NCI-H526 treated with DMSO at 0.1 percent for 48 hours (cell line): ENCODE data around the gene GTF2A1.
A peak's percentile ranks its signal among the peaks of the same experiment; 100 is the strongest.
"Not testable (repeated sequence)": the region's sequence is repeated elsewhere in the genome, so short reads cannot be mapped to it uniquely, and the experiment has no call there.

Experiments
- DNase-seq: peaks from one replicate; lab custom pipeline; 2025; lab: John Stamatoyannopoulos, UW

The GTF2A1 gene

DNA sequence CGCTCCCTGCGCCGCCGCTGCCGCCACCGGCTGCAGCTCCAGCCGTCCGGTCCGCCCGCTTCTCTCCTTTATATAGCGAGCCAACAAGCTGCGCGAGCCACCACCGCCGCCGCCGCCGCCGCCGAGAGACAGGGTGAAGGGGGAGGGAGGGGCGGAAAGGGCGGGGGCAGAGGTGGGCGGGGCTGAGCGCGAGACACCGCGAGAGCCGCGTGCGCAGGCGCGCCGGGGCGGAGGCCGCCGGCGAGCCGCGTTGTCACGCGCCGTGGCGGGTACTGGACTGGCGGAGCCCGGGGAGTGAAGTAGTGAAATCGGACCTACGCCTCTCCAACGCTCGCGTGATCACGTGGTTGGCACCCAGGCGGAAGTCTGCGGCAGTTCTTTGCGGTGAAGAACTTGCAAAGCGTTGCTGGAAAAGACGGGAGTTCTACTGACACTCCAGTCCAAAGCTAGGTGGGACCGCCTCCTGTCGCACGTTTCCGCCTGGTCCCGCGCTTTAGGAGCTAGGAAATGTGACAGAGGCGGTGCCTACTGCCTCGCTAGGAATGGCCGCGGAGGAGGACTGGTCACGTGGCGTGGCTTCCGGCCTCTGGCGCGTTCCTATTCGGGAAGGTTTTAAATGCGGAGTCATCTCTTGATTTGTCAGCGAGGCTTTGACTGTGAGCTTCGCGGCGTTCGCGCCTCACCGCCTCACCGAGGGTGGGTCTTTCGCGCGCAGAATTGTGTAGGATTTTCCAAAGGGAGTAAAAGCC is at the start of gene GTF2A1:
GTF2A1 (minus strand) TSS at position 130 of the 749 bp plus-strand sequence. CDS start 441 bp downstream, outside the sequence.
- peak; percentile 95 for DNase-seq

DNA sequence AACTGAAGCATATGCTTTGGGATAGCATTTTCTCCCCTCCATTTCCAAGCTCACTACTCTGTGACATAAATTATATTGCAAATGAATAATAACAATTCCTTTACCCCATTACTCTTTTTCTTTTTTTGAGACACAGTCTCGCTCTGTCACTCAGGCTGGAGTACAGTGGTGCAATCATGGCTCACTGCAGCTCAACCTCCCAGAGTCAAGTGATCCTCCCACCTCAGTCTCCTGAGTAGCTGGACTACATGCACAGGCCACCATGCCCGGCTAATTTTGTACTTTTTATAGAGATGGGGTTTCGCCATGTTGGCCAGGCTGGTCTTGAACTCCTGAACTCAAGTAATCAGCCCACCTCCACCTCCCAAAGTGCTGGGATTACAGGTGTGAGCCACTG is 49.2 kb upstream of the GTF2A1 start:
- no peak for DNase-seq

DNA sequence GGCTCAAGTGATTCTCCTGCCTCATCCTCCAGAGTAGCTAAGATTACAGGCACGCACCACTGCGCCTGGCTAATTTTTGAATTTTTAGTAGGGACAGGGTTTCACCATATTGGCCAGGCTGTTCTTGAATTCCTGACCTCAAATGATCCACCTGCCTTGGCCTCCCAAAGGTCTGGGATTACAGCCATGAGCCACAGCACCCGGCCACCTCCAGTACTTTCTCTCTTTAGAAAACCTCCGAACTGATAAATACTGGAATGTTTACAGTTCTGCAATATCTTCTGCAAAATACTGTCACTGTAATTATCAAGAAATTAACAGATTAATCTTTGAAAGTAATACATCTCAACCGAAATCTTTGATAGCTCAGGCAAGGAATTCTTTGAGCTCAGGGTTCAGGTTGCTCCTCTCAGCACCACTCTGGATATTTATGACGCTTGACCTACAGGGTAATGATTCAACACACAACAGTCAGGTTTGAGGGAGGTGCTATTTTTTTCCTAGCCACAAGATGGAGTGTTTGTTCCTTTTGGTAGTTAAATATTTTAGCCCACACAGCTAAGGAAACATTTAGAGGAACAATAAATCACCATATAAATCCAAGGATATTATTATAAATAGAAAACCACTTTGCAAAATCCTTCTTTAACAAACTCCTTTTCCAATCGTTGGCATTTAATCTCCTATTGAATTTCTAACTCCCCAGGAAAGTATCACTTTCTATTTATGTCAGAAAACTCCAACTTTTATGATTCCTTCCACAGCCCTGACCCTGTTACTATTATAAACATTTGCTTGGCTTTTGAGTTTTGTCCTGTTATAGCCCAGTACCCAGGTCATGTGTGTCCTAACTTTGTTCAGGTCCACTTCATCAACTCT is 48.6 kb upstream of the GTF2A1 start:
- DNase-seq: peak; percentile 46

DNA sequence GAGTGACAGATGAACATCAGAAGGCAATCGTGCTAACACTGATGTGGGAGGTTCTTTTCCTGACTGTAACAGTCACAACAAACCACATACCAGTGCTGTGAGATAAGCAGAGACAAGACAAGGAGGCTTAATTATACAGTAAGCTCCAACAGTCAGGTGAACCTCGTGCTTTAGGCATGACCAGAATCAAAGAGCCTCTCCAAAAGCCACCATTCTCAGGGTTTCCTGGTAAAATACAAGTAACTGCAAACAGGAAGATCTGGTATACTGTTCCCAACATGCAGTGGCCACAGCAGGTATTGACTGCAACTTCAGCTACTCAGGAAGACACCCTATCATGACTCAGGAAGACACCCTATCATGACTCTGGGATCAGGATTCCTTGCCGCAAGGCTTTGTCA is 47.3 kb upstream of the GTF2A1 start:
- no peak for DNase-seq

DNA sequence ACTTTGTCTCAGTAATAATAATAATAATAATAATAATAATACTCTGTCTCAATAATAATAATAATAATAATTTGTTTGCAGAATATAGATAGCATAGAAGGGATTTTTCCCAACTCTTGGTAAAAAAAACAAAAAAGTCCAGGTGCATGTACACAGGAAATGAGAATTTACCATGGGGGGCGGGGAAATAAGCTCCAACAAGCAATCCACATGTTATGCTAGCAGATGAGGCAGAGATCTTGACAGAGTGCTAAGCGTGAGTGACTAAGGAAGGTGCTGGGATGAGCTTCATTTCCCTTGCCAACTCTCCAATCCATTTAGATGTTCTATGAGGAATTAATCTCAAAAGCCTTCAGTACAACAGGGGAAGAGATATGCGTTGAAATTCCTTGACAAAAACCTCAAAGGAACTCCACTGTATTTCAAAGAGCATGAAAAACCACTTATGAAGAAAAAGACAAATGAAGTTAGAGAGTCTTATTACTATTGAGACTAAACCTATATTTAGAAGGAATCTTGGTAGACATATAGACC is 44.9 kb upstream of the GTF2A1 start:
- no peak for DNase-seq

DNA sequence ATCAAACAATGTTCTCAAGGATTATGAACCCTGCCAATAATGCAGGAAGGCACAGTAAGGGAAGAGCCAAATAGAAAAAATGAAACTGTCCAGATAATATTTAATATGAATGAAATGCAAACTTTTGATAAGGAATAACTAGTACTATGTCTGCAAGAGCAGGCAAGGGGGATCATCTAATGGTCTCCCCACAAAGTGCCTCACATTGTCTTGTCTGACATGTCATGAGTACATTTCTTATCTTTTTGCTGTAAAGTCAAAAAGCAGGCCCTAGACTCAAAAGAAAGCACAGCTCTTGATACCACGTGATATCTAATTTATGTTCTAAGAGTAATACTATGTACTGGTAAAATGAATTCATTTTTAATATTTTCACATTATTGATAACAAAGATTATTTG is 43.9 kb upstream of the GTF2A1 start:
- no peak for DNase-seq

DNA sequence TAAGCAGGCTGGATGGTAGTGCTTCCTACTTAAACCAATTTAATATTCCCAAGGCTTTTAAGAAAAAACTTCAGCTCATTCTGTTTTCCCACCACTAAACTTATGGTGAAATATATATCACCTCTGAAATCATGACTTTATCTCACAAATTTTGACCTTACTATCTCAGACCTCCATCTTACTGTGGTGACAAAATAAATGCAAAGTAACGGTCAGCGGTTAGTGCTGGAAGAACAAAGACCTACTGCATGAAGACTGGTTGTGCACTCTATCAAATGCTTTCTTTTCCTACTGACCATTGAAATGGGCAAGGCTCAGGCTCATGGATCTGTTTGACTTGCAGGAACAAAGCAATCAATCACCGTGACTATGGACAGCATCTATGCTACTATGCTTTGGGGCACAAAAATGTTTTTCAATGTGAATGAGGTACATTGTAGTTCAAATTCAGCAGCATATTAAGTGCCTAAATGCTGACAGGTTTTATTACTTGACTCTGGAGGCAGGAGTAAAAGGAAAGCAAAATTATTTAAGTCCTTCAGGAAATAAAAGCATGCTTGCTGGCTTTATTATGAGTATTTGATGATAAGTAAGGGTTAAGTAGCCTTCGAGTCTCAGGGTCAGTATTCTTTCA is 43.1 kb upstream of the GTF2A1 start:
- no peak for DNase-seq

DNA sequence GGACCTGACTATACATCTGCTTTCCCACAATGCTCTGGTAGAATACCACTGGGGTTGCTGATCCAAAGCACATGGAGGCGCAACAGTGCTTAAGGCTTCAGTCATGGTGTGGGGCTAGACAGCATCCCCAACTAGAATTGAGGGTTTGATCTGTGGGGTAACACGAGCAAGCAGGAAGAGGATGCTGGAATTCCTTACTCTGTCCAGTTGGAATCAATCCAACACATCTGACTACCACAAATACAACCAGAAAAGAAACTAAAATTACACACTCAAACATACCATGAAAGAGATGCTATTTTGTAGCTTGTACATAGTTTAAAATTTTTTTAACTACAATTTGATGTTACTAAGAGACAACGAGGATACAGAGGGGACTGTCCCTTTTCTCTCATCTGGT is 40.4 kb upstream of the GTF2A1 start:
- DNase-seq: no peak

DNA sequence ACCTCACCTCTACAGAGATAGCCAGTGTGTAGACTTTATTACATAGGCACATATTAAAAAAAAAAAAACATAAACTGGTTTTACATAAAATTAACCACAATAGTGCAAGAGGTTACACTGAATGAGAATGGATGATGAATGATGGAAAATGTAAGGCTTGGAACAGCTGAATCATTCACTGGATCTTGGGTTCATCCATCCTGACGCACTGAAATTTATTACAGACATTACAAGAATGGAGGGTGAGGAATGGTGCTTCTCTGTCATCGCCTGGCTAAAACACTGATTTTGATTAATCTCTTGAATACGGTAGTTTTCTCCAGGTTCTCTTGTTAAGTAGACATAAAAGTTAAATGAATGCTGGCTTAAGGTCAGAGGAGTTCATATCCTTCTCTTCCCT is 40.0 kb upstream of the GTF2A1 start:
- no peak for DNase-seq

DNA sequence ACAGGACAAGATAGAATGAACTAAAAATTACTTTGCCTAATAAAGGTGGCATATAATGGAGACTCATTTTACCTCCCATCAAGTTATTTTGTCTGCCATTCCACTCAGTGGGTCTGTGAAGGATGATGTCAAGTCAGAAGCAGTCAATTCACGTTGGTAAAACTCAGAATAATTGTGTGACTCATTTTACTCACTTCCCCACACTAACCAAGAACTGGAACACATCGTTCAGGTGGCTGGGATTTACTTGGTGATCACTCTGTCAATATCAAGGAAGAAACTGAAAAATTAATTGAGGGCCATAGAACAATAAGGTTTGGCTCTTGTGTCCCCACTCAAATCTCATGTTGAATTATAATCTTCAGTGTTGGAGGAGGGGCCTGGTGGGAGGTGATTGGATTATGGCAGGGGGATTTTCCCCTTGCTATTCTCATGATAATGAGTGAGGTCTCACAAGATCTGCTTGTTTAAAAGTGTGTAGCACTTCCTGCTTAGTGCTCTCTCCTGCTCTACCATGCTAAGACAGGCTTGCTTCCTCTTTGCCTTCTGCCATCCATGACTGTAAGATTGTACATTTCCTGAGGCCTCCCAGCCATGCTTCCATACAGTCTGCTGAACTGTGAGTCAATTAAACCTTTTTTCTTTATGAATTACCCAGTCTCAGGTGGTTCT is 35.7 kb upstream of the GTF2A1 start:
- DNase-seq: no peak

DNA sequence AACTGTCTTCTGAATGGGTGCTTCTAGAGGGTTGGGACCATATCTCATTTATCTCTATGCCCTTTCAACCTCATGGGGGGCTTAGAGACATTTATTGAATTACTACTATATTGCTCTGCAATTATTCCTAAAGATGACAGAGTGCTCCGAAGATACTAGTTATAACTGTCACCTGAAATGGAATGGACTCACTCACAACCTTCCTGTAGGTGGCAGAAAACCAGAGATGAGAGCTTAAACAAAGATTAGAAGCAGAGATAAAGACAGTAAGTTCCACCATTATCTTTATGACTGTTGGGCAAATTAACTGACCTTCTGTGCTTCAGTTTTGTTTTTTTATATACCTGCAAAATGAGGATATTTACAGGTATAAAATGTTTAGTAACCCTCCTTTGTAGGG is 31.5 kb upstream of the GTF2A1 start:
- no peak for DNase-seq

DNA sequence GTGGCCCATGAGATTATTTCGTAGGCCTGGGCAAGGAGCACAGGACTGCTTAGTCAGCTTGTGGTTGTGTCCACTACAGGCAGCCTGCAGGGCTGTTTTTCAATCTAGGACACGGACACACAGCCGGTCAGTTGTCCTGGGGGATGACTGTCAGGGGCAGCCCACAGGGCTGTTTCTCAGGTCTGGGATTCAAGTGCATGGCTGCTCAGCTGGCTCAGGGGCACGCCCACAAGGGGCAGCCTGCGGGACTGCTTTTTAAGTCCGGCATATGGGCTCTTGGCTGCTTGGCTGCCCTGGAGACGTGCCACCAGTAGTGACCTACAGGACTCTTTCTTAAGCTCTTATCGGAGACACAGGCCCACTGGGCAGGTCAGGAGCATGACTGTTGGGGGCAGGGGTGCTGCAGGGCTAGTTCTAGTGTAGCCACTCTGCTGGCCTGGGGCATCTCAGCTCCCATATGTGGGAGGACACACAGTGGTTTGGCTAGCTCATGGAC is 26.6 kb upstream of the GTF2A1 start:
- DNase-seq: no peak

DNA sequence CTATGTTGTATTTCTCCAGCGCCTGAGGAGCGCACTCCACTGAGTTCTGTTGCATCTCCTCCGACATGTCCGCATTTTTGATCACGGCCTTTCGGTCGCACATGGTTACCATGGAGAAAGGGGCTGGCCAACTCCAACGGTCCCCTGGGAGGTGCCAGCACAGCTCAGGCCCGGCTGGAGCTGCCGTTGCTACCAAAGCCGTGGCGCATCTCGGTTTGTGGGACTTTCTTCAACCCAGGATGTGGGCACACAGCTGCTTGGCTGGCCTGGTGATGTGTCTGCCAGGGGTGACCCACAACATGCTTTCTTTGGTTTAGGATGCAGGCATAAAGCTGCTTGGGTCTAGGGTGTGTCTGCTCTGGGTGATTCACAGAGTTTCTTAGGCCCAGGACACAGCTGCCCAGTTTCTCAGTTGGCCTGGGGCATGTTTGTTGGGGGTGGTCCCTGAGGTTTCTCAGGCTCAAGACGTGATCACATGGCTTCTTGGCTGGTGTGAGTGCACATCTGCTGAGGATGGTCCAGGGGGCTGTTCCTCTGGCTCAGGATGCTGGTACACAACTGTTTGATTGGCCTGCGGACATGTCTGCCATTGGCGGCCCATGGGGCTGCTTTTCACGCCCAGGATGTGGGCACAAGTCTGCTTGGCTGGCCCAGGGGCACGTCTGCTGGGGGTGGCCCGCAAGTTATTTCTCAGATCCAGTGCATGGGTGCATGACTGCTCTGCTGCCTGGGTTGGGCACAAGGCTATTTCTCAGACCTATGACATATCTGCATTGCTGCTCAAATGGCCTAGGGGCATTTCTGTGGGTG is 25.9 kb upstream of the GTF2A1 start:
- DNase-seq: no peak

DNA sequence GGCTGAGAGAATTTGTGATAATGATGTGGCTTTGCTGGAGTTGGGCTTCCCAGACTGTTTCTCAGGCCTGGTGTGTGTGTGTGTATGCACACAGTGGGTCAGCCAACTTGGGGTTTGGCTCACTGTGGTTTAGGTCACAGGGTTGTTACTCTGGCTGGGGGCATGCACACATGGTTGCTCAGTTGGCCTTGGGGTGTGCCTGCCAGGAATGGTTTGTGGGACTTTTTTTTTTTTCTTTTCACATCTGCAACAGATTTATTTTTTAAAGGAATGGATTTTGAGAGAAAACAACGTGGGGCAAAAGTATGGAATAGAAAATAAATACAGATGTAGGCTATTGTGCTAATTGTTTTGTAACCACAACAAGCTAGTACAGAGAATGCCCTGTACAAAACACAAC is 25.0 kb upstream of the GTF2A1 start:
- DNase-seq: no peak

DNA sequence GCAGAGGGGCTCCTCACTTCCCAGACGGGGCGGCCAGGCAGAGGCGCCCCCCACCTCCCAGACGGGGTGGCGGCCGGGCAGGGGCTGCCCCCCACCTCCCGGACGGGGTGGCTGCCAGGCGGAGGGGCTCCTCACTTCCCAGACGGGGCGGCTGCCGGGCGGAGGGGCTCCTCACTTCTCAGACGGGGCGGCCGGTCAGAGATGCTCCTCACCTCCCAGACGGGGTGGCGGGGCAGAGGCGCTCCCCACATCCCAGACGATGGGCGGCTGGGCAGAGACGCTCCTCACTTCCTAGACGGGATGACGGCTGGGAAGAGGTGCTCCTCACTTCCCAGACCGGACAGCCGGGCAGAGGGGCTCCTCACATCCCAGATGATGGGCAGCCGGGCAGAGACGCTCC is 23.7 kb upstream of the GTF2A1 start:
- not testable (repeated sequence) for DNase-seq

DNA sequence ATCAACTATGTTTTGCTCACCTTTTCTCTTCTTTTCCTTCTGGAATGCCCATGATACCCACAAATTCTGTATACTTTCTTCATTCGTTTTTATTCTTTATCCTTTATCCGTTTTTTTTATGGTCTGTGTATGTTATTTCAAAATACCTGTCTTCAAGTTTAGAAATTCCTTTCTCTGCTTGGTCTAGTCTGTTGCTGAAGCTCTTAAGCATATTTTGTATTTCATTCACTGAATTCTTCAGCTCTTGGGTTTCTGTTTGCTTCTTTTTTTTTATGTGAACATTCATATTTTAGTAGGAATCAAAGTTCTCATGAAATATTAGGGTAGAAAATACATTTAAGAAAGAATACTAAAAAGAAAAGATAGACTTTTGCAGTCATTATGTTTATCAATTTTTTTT is 22.7 kb upstream of the GTF2A1 start:
- no peak for DNase-seq

DNA sequence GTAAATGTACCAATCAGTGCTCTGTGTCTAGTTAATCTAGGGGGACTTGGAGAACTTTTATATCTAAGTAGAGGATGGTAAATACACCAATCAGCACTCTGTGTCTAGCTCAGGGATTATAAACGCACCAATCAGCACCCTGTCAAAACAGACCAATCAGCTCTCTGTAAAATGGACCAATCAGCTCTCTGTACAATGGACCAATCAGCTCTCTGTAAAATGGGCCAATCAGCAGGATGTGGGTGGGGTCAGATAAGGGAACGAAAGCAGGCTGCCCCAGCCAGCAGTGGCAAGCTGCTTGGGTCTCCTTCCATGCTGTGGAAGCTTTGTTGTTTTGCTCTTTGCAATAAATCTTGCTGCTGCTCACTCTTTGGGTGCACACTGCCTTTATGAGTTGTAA is 16.1 kb upstream of the GTF2A1 start:
- DNase-seq: not testable (repeated sequence)

DNA sequence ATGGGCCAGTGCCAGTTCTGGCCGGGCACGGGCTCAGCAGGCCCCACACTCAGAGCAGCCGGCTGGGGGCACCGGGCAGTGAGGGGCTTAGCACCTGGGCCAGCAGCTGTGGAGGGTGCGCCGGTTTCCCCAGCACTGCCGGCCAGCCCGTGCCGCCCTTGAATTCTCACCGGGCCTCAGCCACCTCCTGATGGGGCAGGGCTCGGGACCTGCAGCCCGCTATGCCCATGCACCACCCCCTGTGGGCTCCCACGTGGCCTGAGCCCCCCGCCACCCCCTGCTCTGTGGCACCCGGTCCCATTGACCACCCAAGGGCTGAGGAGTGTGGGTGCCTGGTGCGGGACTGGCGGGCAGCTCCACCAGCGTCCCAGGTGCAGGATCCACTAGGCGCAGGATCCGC is 15.4 kb upstream of the GTF2A1 start:
- DNase-seq: no peak

DNA sequence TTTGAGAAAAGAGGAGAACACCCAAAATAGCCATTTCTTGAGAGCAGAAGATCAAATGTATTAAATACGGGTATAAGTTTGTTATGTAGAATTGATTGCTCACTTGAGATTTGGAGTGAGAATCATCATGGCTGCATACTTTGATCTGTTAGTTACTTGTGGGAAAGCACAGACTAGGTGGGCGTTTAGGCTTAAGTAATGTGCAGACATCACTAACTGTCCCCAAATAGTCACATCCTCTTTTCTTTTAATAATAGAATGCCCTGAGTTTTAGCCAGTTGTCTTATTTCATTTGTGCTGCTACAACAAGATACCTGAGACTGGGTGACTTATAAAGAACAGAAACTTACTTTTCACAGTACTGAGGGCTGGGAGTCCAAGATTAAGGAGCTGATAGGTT is 14.3 kb upstream of the GTF2A1 start:
- DNase-seq: no peak

DNA sequence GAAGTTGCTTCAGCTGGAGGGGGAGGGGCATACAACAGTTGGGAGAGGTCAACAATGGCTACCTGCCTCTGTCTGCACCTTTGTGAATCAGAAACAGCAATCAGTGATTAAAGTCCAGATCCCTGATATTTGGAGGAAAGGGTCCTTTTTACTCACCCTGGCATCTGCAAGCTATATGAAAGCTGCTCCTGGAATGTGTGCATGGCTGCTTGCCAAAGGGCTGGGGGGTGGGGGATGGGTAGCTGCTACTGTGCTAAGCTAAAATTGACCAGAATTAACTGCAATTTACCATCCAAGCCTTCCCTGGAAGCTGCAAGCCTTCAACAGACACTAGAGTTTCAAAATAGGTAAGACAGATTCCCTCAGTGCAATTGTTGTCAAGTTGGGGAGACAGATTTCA is 13.5 kb upstream of the GTF2A1 start:
- no peak for DNase-seq

DNA sequence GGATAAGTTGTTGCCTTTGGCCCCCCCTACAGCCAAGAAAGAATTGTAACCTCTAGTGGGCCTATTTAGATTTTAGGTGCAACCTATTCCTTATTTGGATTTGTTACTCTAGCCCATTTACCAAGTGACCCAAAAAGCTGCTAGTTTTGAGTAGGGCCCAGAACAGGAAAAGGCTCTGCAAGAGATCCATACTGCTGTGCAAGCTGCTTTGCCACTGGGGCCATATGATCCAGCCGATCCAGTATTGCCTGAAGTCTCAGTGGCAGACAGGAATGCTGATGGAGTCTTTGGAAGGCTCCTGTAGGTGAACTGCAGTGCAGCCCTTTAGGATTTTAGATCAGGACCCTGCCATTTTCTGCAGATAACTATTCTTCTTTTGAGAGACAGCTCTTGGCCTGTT is 12.9 kb upstream of the GTF2A1 start:
- DNase-seq: no peak
